ENCODE results near the gene FBH1.
"Not testable (repeated sequence)": the region's sequence is repeated elsewhere in the genome, so short reads cannot be mapped to it uniquely, and the experiment has no call there.

FBH1 gene

GRCh38 chr10:5961405-5962100 is 71.5 kb downstream of the FBH1 start:
- no peak for DNase-seq

- not testable (repeated sequence) for DNase-seq
Observed at GRCh38 chr10:5962358-5962940, 72.4 kb downstream of the FBH1 start.

- DNase-seq, result no peak
Observed at GRCh38 chr10:5963071-5963470, 73.0 kb downstream of the FBH1 start.

- no peak for DNase-seq
Observed at GRCh38 chr10:5963591-5963990, 73.5 kb downstream of the FBH1 start.

GRCh38 chr10:5964736-5965135 is 74.7 kb downstream of the FBH1 start:
- DNase-seq, result no peak

GRCh38 chr10:5965266-5965665 is 75.2 kb downstream of the FBH1 start:
- DNase-seq, result no peak

GRCh38 chr10:5968037-5968680 is 78.1 kb downstream of the FBH1 start:
- no peak for DNase-seq

- no peak for DNase-seq
Observed at GRCh38 chr10:5968681-5969453, 78.8 kb downstream of the FBH1 start.

- no peak for DNase-seq
Observed at GRCh38 chr10:5970066-5970465, 80.0 kb downstream of the FBH1 start.

GRCh38 chr10:5970527-5970926 is 80.5 kb downstream of the FBH1 start:
- DNase-seq, result no peak

- no peak for DNase-seq
Observed at GRCh38 chr10:5971315-5971832, 81.3 kb downstream of the FBH1 start.

GRCh38 chr10:5971886-5972285 is 81.8 kb downstream of the FBH1 start:
- DNase-seq, result no peak

GRCh38 chr10:5973069-5973468 is 83.0 kb downstream of the FBH1 start:
- no peak for DNase-seq

- no peak for DNase-seq
Observed at GRCh38 chr10:5975641-5976473, 85.8 kb downstream of the FBH1 start.

- no peak for DNase-seq
Observed at GRCh38 chr10:5976512-5977470, 86.7 kb downstream of the FBH1 start.

- no peak for DNase-seq
Observed at GRCh38 chr10:5977471-5978229, 87.6 kb downstream of the FBH1 start, which contains the start of gene IL15RA. Gene IL15RA, minus strand, starts transcription at chr10:5977543. Its CDS starts 51 bp downstream, at chr10:5977492.

- DNase-seq, result no peak
Observed at GRCh38 chr10:5978230-5978489, 88.1 kb downstream of the FBH1 start.

- no peak for DNase-seq
Observed at GRCh38 chr10:5981529-5981928, 91.5 kb downstream of the FBH1 start.

- no peak for DNase-seq
Observed at GRCh38 chr10:5983774-5984173, 93.7 kb downstream of the FBH1 start.

GRCh38 chr10:5985029-5985428 is 95.0 kb downstream of the FBH1 start:
- no peak for DNase-seq
